Lower leg skin (tissue), 3 donors: ENCODE measurements around the gene HACL1.

Experiments
- POLR2A ChIP-seq, 2 donors: fragments of 450-650 bp; IDR thresholded peaks; one replicate each; pipeline ENCODE4 v1.6.1; 2016 to 2017; ENCODE audit warnings: antibody characterized with exemption in 2 of 2, mild to moderate bottlenecking in 1 of 2, moderate library complexity in 1 of 2
- TF ChIP-seq, protein P1 (sequence below), 3 donors: fragments of 450-650 bp; IDR thresholded peaks; one replicate each; pipeline ENCODE4 v1.5.1; 2016; ENCODE audit warnings: antibody characterized with exemption in 3 of 3, mild to moderate bottlenecking in 3 of 3, moderate library complexity in 2 of 3

DNA sequence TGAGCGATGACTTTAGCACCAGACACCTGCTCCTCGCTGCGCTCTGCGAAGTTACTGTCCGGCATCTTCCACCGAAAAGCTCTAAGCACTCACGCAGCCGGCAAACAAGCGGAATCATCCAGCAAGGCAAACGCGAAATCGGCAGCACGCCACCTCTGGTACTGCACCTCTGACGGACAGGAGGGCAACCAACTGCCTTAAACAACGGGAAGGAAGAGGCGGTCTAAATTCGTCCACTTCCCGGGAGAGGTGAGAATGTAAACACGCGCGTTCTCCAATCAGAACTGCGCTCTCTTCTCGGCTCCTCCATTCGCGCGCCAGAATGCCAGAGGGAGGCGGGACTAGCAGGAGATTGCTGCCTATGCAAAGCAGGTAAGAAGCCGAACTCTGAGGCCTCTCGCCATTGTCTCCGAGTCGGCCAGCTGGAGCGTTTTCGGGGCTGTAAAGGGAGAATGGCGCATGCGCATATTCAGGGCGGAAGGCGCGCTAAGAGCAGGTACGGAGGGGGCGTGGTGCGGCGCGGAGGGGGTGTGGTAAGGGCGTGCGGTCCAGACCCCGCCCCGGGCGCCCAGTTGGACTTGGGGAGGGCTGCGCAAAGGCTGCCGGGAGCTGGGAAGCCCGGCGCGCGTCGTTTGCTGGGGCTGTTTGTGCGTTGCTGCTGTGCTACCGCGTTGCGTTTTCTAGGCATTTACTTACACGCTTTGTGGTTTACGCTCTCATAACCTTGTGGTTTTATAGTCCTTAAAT is at the start of gene HACL1, which contains the start of gene BTD:
- TF ChIP-seq, protein P1, sequence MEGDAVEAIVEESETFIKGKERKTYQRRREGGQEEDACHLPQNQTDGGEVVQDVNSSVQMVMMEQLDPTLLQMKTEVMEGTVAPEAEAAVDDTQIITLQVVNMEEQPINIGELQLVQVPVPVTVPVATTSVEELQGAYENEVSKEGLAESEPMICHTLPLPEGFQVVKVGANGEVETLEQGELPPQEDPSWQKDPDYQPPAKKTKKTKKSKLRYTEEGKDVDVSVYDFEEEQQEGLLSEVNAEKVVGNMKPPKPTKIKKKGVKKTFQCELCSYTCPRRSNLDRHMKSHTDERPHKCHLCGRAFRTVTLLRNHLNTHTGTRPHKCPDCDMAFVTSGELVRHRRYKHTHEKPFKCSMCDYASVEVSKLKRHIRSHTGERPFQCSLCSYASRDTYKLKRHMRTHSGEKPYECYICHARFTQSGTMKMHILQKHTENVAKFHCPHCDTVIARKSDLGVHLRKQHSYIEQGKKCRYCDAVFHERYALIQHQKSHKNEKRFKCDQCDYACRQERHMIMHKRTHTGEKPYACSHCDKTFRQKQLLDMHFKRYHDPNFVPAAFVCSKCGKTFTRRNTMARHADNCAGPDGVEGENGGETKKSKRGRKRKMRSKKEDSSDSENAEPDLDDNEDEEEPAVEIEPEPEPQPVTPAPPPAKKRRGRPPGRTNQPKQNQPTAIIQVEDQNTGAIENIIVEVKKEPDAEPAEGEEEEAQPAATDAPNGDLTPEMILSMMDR (IDR thresholded peaks at IDR 0.05), result no peak
- peak in 1 of 2 donors; percentile 39 for TF ChIP-seq POLR2A (IDR thresholded peaks at IDR 0.05)
